ENCODE results near the gene IRF7.

DNA sequence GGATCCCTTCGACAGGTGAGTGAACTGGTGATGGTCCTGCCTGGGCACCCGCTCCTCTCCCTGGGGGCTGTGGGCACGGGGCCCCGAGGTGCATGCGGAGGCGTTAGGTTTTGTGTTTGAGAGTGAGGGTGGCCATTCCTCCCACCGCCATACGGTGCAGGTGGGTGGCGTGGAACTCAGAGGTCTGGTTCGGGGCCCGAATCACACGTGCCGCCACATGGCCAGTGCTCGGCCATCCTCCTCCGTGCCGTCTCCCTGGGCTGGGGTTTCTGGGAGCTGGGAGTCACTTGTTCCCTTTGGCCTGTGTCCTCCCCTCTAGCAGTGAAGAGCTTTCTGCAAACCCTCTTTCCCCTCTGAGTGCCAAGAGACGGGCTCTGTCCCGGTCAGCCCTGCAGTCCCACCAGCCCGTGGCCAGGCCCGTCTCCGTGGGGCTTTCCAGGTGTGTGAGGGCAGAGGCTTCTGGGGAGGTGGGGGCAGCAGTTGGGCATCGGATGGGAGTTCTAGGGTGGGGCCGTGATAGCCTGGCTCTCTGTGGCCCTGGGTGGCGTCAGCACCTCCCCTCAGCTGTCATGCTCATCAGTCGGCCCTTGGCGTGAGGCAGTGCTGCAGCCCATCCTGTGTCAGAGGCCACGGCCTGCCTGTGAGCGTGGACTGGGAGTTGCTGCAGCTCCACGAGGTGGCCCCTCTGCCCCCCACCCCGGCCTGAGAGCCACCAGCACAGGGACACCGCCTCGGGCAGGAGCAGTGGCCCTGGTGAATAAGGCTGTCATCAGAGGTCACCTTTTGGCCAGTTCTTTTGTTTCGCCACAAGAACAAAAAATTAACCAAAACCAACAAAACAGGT lies 10.2 kb downstream of the IRF7 start:
- TF ChIP-seq, protein P1, sequence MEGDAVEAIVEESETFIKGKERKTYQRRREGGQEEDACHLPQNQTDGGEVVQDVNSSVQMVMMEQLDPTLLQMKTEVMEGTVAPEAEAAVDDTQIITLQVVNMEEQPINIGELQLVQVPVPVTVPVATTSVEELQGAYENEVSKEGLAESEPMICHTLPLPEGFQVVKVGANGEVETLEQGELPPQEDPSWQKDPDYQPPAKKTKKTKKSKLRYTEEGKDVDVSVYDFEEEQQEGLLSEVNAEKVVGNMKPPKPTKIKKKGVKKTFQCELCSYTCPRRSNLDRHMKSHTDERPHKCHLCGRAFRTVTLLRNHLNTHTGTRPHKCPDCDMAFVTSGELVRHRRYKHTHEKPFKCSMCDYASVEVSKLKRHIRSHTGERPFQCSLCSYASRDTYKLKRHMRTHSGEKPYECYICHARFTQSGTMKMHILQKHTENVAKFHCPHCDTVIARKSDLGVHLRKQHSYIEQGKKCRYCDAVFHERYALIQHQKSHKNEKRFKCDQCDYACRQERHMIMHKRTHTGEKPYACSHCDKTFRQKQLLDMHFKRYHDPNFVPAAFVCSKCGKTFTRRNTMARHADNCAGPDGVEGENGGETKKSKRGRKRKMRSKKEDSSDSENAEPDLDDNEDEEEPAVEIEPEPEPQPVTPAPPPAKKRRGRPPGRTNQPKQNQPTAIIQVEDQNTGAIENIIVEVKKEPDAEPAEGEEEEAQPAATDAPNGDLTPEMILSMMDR (IDR thresholded peaks at IDR 0.05; ENCODE audit: low read depth, low read length), result no peak
- TF ChIP-seq POLR2A (IDR thresholded peaks at IDR 0.05; ENCODE audit: extremely low read depth, insufficient read length), result no peak
